Anterior cingulate cortex (tissue), 58 donors: ENCODE measurements around the gene SLC8B1.
"Not testable (repeated sequence)": the region's sequence is repeated elsewhere in the genome, so short reads cannot be mapped to it uniquely, and the experiment has no call there.

Experiments used
- DNase-seq, 58 donors: peaks; one replicate each; lab custom pipeline; 2025; lab: John Stamatoyannopoulos, UW

SLC8B1 gene

DNA sequence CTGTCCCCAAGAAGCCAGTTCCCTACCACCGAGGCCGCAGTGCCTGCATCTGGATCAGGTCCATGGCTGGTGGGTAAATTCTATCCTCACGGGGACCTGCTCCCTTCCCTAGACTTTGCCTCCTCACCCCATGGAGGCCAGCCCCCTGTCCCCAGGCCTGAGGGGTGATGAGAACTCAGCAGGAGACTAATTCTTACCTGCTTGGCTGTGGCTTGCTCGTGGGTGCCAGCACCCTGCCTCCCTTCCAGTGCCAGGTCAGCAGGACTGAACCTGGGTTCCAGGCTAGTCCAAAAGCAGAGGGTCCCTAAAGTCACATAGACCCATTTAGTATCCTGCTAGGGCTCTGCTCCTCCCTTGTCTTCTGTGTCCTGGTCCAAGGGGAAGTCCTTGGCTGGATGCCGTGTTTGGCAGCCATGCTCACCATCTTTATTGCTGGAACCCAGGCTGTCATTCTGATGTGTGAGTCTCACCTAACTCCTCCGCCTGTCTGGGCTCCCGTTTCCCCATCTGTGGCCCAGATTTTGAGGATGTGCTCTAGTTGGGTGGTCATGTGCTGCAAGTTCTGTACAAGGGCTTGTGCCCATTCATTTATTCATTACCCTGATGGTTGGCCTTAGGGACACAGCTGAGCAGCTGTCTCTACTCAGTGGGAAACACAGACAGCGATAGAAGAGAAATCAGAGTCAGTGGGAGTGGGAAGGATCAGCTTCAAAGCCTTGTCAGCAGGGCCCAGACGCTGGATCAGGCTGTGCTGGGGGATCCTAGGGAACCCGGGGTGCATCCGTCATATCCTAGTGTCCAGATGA lies 24.4 kb upstream of the SLC8B1 start:
- DNase-seq = peak in 57 of 58 donors; percentile 6 to 87 (median 64)

- DNase-seq = peak; percentile 43 to 97 (median 91)
Measured at GRCh38 chr12:113358381-113359132, 23.6 kb upstream of the SLC8B1 start, which contains the start of gene PLBD2. TSS of gene PLBD2 (plus strand) at chr12:113358587. CDS start at chr12:113358601, 14 bp downstream.

GRCh38 chr12:113354192-113354591 lies 19.3 kb upstream of the SLC8B1 start:
- not testable (repeated sequence) for DNase-seq

GRCh38 chr12:113351089-113351488 lies 16.2 kb upstream of the SLC8B1 start:
- no peak for DNase-seq

- no peak for DNase-seq
Measured at GRCh38 chr12:113348849-113349536, 14.1 kb upstream of the SLC8B1 start.

GRCh38 chr12:113347892-113348291 lies 13.0 kb upstream of the SLC8B1 start:
- DNase-seq = no peak

DNA sequence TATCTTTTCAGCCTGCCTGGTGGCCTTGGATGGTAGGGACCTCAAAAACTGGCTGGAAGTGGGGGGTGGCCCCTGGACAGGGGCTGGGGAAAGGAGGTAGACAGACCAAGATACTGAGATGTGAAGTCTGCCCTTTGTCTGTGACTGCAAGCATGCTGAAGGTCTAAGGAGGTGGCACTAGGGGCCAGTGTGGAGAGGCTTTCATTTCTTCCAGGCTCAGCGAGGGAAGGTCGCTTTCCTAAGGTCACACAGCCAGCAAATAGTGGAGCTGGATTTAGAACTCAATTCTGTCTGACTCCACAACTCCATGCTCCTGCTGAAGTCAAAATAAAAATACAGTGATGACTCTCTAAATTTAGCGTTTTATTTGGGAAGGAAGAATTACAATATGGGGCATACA lies 12.2 kb upstream of the SLC8B1 start:
- DNase-seq = no peak

DNA sequence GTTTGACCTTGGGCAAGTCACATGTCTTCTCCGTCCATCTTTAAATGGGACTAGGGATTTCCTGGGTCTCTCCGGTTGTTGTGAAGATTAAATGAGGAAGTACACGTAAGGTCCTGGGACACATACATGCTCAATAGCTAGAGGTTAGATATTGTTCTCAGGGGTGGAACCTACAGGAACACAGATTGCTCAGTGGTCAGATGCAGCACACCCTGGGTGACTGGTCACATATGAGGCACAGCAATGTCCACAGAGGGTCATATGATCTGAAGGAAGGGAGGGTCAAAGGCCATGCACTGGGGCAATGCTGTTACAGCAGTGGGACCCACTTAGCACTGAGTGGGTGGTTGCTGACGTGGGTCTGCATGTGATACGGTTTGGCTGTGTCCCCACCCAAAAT lies 11.4 kb upstream of the SLC8B1 start:
- DNase-seq = no peak

DNA sequence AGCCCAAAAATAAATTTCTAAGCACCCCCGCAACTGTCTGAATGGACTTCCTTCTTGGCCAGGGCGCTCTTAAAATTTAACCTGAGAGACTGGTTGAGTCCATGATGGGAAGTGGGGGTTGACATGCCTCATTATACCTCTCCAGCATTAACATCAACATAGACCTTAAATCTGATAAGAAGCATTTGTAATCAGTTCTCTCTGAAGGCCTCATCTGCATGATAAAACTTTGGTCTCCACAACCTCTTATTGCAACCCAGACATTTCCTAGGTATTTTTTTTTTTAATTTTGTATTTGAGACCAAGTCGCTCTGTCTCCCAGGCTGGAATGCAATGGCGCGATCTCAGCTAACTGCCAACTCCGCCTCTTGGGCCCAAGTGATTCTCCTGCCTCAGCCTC lies 10.4 kb upstream of the SLC8B1 start:
- DNase-seq = no peak

- no peak for DNase-seq
Measured at GRCh38 chr12:113341535-113341934, 6.6 kb upstream of the SLC8B1 start.

DNA sequence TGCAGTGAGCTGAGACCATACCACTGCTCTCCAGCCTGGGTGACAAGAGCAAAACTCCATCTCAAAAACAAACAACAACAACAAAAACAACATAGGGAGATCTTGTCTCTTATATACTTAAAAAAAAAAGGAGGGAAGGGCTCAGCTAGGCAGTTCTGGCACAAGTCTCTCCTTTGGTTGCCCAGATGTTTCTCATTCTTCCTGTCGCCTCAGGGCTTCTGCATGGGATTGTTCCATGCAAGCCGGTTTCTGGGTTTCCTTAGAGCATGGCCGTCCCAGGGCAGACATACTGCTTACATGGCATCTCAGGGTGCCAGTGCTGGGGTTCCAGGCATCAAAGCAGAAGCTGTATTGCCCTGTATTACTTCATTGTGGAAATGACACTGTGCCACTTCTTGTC lies 5.2 kb upstream of the SLC8B1 start:
- no peak for DNase-seq

GRCh38 chr12:113339540-113339939 lies 4.6 kb upstream of the SLC8B1 start:
- no peak for DNase-seq

GRCh38 chr12:113333877-113334785 lies 778 bp downstream of the SLC8B1 start:
- DNase-seq = no peak

DNA sequence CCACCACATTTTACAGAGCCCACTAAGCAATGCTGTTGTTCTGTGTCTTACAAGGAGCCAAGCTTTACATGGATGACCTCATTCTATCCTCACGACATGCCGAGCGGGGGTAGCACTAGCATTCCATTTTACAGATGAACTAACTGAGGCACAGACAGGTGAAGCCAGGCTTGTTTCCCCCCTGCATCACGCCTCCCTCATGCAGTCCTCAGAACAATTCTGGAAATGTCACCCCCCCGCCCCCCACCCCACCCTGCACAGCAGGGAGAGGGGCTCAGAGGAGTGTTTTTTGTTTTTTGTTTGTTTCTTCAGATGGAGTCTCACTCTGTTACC lies 1.5 kb downstream of the SLC8B1 start:
- no peak for DNase-seq

DNA sequence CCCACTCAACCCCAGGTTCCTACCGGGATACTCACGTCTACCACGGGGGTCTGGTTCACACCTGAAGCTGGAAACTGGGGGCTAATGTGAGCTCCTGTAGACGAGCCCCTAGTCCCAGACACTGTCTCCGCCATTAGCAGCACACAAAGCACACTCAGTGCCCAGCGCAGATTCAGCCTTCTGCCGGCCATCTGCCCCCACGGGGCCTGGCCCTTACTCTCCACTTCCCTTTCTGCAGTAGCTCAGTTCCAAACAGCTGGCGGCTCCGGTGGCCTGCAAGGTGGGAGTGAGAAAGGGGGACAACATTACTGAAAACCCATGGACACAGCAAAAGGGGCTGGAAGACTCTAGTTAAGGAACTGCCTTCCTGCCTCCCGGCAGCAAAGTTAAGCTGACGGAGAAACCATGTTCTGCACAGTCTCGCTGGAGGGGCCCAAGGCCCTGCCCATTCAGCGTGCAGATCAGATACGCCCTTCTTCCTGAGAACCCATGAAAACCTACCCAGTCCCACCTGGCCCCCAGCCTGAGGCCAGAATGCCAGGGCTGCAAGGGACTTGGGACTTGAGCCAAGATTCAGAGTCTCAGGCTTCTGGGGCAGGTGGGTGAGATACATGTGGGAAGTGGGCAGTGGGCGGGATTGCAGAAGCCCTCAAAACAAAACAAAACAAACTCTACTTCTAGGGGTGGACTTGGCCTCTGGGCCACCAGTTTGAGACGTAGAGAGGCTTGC lies 2.1 kb downstream of the SLC8B1 start:
- DNase-seq = peak in 1 of 58 donors; percentile 10

DNA sequence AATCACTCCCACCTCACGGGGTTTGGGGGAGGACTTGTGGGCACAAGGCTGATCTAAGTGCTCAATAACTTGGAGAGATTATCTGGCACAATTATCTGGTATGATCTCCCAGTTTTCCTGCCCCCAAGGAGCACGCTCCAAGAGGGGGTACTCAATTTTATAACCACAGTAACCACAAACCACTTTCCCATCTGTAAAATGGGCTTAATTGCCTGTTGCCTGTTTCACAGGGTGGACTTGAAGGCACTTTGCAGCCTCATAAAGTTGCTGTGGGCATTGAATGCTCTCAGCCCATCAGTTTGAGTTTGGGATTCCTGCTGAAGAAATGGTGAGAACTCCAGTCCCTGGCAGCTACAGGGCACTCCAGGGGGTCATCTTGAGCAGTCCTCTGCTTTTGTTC lies 4.4 kb downstream of the SLC8B1 start:
- no peak for DNase-seq

GRCh38 chr12:113329791-113330417 lies 5.0 kb downstream of the SLC8B1 start:
- DNase-seq = no peak

GRCh38 chr12:113329022-113329790 lies 5.7 kb downstream of the SLC8B1 start:
- DNase-seq = no peak
